Measurements from ENCODE around the gene GPBAR1. TPM values are rescaled to one million over a fixed set of nuclear protein-coding genes. Genes with fewer than 3 reads are reported as not detected.

Gene GPBAR1
- total and polyA plus RNA-seq, 4 donors = 0.42 to 2.7 (median 1.8) TPM

DNA sequence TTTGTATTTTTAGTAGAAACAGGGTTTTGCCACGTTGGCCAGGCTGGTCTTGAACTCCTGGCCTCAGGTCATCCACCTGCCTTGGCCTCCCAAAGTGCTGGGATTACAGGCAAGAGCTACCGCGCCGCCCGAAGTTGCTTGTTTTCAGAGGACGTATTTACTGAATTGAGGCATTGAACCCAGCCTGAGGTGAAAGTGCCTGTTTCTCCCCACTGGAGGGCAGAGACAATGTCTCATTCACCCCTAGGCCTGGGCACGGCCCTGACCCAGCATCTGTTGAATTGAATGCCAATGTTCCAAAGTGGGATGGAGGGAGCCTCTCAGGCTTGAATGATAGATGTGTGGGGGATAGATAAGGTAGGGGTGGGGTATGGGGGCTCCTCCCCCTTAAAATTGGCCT lies 36.0 kb downstream of the GPBAR1 start:
- H3K36me3 ChIP-seq (ENCODE audit: control insufficient read depth in 4 of 4, insufficient read depth in 3 of 4, low read depth in 1 of 4, low read length in 3 of 4) = no peaks in the 10 kb centered on the region
- no peak overlapping the region for H3K9ac ChIP-seq (ENCODE audit: low read depth in 1 of 2, low read length in 2 of 2)
- TF ChIP-seq FOXA2 (IDR thresholded peaks at IDR 0.05) (no peak), JUND (IDR thresholded peaks at IDR 0.05) (no peak), NR2F2 (IDR thresholded peaks at IDR 0.05) (no peak), EGR1 (IDR thresholded peaks at IDR 0.05; ENCODE audit: low read depth in 2 of 2) (no peak), RAD21 (IDR thresholded peaks at IDR 0.05) (peak in 1 of 2 donors; percentile 69), RXRA (IDR thresholded peaks at IDR 0.05) (peak; percentile 42 to 81), HNF4G (IDR thresholded peaks at IDR 0.05) (no peak), FOXA1 (IDR thresholded peaks at IDR 0.05) (no peak), HNF4A (conservative IDR thresholded peaks at IDR 0.05) (peak in 1 of 2 donors; percentile 35), TAF1 (conservative IDR thresholded peaks at IDR 0.05) (no peak), SP1 (IDR thresholded peaks at IDR 0.05) (peak; percentile 42), YY1 (IDR thresholded peaks at IDR 0.05) (no peak), GABPA (IDR thresholded peaks at IDR 0.05 in 1 of 2, conservative IDR thresholded peaks at IDR 0.05 in 1 of 2) (no peak)
- TF ChIP-seq, protein P1, sequence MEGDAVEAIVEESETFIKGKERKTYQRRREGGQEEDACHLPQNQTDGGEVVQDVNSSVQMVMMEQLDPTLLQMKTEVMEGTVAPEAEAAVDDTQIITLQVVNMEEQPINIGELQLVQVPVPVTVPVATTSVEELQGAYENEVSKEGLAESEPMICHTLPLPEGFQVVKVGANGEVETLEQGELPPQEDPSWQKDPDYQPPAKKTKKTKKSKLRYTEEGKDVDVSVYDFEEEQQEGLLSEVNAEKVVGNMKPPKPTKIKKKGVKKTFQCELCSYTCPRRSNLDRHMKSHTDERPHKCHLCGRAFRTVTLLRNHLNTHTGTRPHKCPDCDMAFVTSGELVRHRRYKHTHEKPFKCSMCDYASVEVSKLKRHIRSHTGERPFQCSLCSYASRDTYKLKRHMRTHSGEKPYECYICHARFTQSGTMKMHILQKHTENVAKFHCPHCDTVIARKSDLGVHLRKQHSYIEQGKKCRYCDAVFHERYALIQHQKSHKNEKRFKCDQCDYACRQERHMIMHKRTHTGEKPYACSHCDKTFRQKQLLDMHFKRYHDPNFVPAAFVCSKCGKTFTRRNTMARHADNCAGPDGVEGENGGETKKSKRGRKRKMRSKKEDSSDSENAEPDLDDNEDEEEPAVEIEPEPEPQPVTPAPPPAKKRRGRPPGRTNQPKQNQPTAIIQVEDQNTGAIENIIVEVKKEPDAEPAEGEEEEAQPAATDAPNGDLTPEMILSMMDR (IDR thresholded peaks at IDR 0.05; ENCODE audit: low read depth, low read length, missing input control) = peak; percentile 8
- TF ChIP-seq, protein P2, sequence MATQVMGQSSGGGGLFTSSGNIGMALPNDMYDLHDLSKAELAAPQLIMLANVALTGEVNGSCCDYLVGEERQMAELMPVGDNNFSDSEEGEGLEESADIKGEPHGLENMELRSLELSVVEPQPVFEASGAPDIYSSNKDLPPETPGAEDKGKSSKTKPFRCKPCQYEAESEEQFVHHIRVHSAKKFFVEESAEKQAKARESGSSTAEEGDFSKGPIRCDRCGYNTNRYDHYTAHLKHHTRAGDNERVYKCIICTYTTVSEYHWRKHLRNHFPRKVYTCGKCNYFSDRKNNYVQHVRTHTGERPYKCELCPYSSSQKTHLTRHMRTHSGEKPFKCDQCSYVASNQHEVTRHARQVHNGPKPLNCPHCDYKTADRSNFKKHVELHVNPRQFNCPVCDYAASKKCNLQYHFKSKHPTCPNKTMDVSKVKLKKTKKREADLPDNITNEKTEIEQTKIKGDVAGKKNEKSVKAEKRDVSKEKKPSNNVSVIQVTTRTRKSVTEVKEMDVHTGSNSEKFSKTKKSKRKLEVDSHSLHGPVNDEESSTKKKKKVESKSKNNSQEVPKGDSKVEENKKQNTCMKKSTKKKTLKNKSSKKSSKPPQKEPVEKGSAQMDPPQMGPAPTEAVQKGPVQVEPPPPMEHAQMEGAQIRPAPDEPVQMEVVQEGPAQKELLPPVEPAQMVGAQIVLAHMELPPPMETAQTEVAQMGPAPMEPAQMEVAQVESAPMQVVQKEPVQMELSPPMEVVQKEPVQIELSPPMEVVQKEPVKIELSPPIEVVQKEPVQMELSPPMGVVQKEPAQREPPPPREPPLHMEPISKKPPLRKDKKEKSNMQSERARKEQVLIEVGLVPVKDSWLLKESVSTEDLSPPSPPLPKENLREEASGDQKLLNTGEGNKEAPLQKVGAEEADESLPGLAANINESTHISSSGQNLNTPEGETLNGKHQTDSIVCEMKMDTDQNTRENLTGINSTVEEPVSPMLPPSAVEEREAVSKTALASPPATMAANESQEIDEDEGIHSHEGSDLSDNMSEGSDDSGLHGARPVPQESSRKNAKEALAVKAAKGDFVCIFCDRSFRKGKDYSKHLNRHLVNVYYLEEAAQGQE (IDR thresholded peaks at IDR 0.05) = no peak
- TF ChIP-seq, protein P3, sequence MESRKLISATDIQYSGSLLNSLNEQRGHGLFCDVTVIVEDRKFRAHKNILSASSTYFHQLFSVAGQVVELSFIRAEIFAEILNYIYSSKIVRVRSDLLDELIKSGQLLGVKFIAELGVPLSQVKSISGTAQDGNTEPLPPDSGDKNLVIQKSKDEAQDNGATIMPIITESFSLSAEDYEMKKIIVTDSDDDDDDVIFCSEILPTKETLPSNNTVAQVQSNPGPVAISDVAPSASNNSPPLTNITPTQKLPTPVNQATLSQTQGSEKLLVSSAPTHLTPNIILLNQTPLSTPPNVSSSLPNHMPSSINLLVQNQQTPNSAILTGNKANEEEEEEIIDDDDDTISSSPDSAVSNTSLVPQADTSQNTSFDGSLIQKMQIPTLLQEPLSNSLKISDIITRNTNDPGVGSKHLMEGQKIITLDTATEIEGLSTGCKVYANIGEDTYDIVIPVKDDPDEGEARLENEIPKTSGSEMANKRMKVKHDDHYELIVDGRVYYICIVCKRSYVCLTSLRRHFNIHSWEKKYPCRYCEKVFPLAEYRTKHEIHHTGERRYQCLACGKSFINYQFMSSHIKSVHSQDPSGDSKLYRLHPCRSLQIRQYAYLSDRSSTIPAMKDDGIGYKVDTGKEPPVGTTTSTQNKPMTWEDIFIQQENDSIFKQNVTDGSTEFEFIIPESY (IDR thresholded peaks at IDR 0.05) = no peak
- TF ChIP-seq, protein P4, sequence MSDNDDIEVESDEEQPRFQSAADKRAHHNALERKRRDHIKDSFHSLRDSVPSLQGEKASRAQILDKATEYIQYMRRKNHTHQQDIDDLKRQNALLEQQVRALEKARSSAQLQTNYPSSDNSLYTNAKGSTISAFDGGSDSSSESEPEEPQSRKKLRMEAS (IDR thresholded peaks at IDR 0.05) = no peak
- TF ChIP-seq, protein P5, sequence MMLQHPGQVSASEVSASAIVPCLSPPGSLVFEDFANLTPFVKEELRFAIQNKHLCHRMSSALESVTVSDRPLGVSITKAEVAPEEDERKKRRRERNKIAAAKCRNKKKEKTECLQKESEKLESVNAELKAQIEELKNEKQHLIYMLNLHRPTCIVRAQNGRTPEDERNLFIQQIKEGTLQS (IDR thresholded peaks at IDR 0.05) = no peak
- H3K4me1 ChIP-seq (ENCODE audit: control insufficient read depth in 4 of 4, insufficient read depth in 4 of 4, low read length in 3 of 4) = peaks cover 4 to 20% (median 12%) of the 10 kb centered on the region in 4 donors
- no peak for DNase-seq (ENCODE audit: low spot score)
- H3K27ac ChIP-seq (ENCODE audit: low read depth in 1 of 2, low read length in 2 of 2) = no peak overlapping the region
- WGBS = 55% methylated on average over 7 of the region's 7 CpGs
- no peaks in the 10 kb centered on the region for H3K9me3 ChIP-seq (ENCODE audit: control insufficient read depth in 4 of 4, low read length in 3 of 4)
- H3K4me3 ChIP-seq (ENCODE audit: low read depth in 1 of 3, low read length in 3 of 3) = no peak overlapping the region
- H3K27me3 ChIP-seq (ENCODE audit: control insufficient read depth in 4 of 4, insufficient read depth in 4 of 4, low read length in 3 of 4) = no peaks in the 10 kb centered on the region

All from liver (tissue), 9 donors.